ENCODE measurements around the gene MYO1H. TPM values are rescaled to one million over a fixed set of nuclear protein-coding genes. Genes with fewer than 3 reads are reported as not detected.
"Not testable (repeated sequence)": the region's sequence is repeated elsewhere in the genome, so short reads cannot be mapped to it uniquely, and the experiment has no call there.

Gene MYO1H
- total and polyA plus RNA-seq, 8 donors, result 0.20 to 0.93 (median 0.32) TPM

DNA sequence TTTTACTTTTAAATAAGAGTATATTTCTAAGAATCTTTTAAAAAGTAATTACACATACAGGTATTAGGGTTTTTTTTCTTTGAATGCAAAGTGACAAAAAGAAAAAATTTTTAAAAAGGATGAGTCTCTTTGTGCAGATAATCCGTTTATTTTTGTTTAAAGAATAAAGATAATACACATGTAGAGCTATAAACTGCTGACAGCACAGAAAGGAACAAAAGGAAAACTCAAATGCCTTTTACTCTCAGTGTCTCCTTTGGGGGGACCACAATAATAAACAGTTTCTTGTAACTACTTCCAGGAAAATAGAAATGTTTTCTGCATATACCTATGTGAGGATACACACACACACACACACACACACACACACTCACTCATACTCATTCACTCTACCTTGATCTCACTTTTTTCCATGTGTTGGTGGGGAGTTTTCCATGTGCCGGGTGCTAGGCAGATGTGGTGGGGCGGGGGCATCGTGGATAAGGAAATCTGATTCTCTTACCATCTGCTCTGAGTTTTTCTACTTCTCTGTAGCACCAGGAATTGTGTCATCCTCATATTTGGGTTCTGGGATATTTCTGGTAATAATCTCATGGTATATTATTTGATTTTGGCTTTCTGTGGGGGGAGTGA lies 71.3 kb downstream of the MYO1H start:
- H3K4me1 ChIP-seq, result no peaks in the 10 kb centered on the region

GRCh38 chr12:109421355-109422087 lies 73.8 kb downstream of the MYO1H start:
- peaks cover 0 to 30% of the 10 kb centered on the region in 2 donors for H3K27me3 ChIP-seq
- ATAC-seq (no peak), DNase-seq (no peak)
- H3K4me1 ChIP-seq, result no peaks in the 10 kb centered on the region
- intact Hi-C loops (cut with DNase I), result no loop called here
- H3K36me3 ChIP-seq, result no peaks in the 10 kb centered on the region
- no peaks in the 10 kb centered on the region for H3K9me3 ChIP-seq
- no peak for TF ChIP-seq CTCF (IDR thresholded peaks at IDR 0.05)
- H3K4me3 ChIP-seq, result no peak overlapping the region
- no peak overlapping the region for H3K27ac ChIP-seq

More for the DNA sequence above, 71.3 kb downstream of the MYO1H start:
- H3K27ac ChIP-seq, result no peak overlapping the region
- no peak overlapping the region for H3K4me3 ChIP-seq
- no peak for ATAC-seq
- no peak for DNase-seq
- intact Hi-C loops (cut with DNase I), result no loop called here
- no peaks in the 10 kb centered on the region for H3K36me3 ChIP-seq
- peaks cover 0 to 27% of the 10 kb centered on the region in 2 donors for H3K27me3 ChIP-seq
- H3K9me3 ChIP-seq, result no peaks in the 10 kb centered on the region
- TF ChIP-seq CTCF (IDR thresholded peaks at IDR 0.05), result no peak

DNA sequence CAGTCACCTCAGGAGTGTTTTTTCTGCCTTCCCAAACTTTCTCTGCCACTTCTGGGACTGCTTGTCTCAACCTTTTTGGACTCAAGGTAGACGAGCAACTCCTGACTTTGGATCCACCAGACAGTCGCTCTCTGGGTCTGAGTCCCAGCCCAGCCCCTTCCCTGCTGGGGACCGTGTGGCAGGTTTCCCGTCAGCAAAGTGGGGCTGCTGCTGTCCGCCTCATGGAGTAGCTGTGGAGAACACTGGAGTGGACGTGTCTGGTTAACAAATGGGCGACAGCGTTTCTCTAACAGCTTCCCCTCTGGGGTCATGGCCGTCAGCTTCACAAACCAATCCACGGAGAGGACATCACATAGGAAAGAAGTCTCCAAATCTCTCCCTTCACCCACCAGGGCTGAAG lies 74.6 kb downstream of the MYO1H start:
- ATAC-seq (no peak), DNase-seq (no peak)
- Histone ChIP-seq H3K4me1 (no peaks in the 10 kb centered on the region), H3K27ac (no peak overlapping the region), H3K4me3 (no peak overlapping the region), H3K27me3 (peaks cover 0 to 30% of the 10 kb centered on the region in 2 donors), H3K9me3 (no peaks in the 10 kb centered on the region), H3K36me3 (no peaks in the 10 kb centered on the region)
- no peak for TF ChIP-seq CTCF (IDR thresholded peaks at IDR 0.05)
- intact Hi-C loops (cut with DNase I), result no loop called here

GRCh38 chr12:109423392-109423791 lies 75.7 kb downstream of the MYO1H start:
- no peaks in the 10 kb centered on the region for H3K36me3 ChIP-seq
- DNase-seq (no peak), ATAC-seq (no peak)
- H3K4me1 ChIP-seq, result no peaks in the 10 kb centered on the region
- no peak for TF ChIP-seq CTCF (IDR thresholded peaks at IDR 0.05)
- intact Hi-C loops (cut with DNase I), result no loop called here
- no peak overlapping the region for H3K27ac ChIP-seq
- H3K4me3 ChIP-seq, result no peak overlapping the region
- H3K9me3 ChIP-seq, result no peaks in the 10 kb centered on the region
- H3K27me3 ChIP-seq, result peaks cover 0 to 30% of the 10 kb centered on the region in 2 donors

- peak; percentile 60 to 96 (median 84) for DNase-seq
- intact Hi-C loops (cut with DNase I), result no loop called here
- peak; percentile 96 for ATAC-seq
Measured at GRCh38 chr12:109428037-109428629, 80.4 kb downstream of the MYO1H start.

GRCh38 chr12:109428804-109429203 lies 81.1 kb downstream of the MYO1H start:
- H3K27ac ChIP-seq; ATAC-seq; H3K4me3 ChIP-seq; H3K27me3 ChIP-seq; intact Hi-C loops (cut with DNase I); DNase-seq; H3K4me1 ChIP-seq; H3K36me3 ChIP-seq; H3K9me3 ChIP-seq: not testable (repeated sequence)

More at GRCh38 chr12:109428037-109428629, 80.4 kb downstream of the MYO1H start:
- no peaks in the 10 kb centered on the region for H3K36me3 ChIP-seq
- H3K4me3 ChIP-seq, result no peak overlapping the region
- TF ChIP-seq CTCF (IDR thresholded peaks at IDR 0.05), result peak; percentile 95 to 98
- H3K9me3 ChIP-seq, result no peaks in the 10 kb centered on the region
- no peak overlapping the region for H3K27ac ChIP-seq
- peaks cover 0 to 7% of the 10 kb centered on the region in 2 donors for H3K27me3 ChIP-seq
- no peaks in the 10 kb centered on the region for H3K4me1 ChIP-seq

Measured in left lung (tissue), 10 donors.